Measurements from ENCODE around the gene MMP7.

- TF ChIP-seq CTCF (IDR thresholded peaks at IDR 0.05 in 4 of 5, conservative IDR thresholded peaks at IDR 0.05 in 1 of 5): no peak
- TF ChIP-seq POLR2A (IDR thresholded peaks at IDR 0.05): no peak
Observed at GRCh38 chr11:102499931-102500330, 30.6 kb downstream of the MMP7 start.

Data from gastrocnemius medialis (tissue), 4 donors.